Measurements from ENCODE around the gene KCNMB1.

DNA sequence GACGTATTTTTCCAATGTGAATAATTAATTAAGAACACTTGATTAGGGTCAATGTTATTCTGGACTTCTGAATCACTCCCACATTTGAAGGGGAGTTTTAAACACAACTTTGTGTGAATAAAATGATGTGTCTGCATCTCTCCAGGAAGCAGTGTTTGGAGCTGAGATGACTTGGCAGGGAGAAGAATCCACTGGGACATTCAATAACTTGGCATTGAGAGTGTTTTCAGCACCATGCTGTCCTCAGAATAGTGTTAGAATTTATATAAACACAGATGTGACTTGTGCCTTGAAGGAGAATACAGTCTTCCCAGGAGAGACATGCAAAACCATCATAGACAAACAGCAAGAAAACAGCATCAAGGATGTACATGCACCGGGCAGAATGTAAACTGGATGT, 32.7 kb upstream of the KCNMB1 start:
- TF ChIP-seq POLR2AphosphoS5 (IDR thresholded peaks at IDR 0.05; ENCODE audit: borderline replicate concordance, low read depth, low read length): no peak
- TF ChIP-seq EZH2 (IDR thresholded peaks at IDR 0.05): no peak
- TF ChIP-seq FOXP2 (optimal IDR thresholded peaks at IDR 0.05; ENCODE audit: control extremely low read depth, extremely low read length, insufficient read depth): no peak
